DOHH2 (cell line): Measurements from ENCODE around the gene PNPO.

ENCODE experiments used
- H3F3A ChIP-seq: fragments of 200-600 bp; sonication (generic), shearing (Covaris generic); 2 replicates; pipeline ENCODE4 v1.6.0; 2016; ENCODE audit warnings: antibody characterized with exemption, mild to moderate bottlenecking; ENCODE audit not compliant: control insufficient read depth, insufficient read depth
- H3K27ac ChIP-seq: fragments of 200-600 bp; sonication (generic); 2 replicates; pipeline ENCODE4 v1.5.1; 2014; ENCODE audit warnings: low read depth, mild to moderate bottlenecking, low read length, moderate library complexity
- H3K27me3 ChIP-seq: fragments of 200-600 bp; sonication (generic); 2 replicates; pipeline ENCODE4 v1.6.1; 2014; ENCODE audit warnings: mild to moderate bottlenecking, low read length, mixed read lengths; ENCODE audit not compliant: control insufficient read depth
- H3K36me3 ChIP-seq: fragments of 200-600 bp; sonication (generic); 2 replicates; pipeline ENCODE4 v1.6.1; 2014; ENCODE audit warnings: mild to moderate bottlenecking, low read length, moderate library complexity, mixed read lengths; ENCODE audit not compliant: control insufficient read depth
- H3K4me1 ChIP-seq: fragments of 200-600 bp; sonication (generic); 2 replicates; pipeline ENCODE4 v1.6.1; 2014; ENCODE audit warnings: mild to moderate bottlenecking, low read length, mixed read lengths; ENCODE audit not compliant: control insufficient read depth
- H3K4me2 ChIP-seq: fragments of 200-600 bp; sonication (generic); 2 replicates; pipeline ENCODE4 v1.6.0; 2014; ENCODE audit warnings: mild to moderate bottlenecking, low read length, moderate library complexity
- H3K4me3 ChIP-seq: fragments of 200-600 bp; sonication (generic); 2 replicates; pipeline ENCODE4 v1.5.1; 2014; ENCODE audit warnings: mild to moderate bottlenecking, low read length, mixed read lengths
- H3K79me2 ChIP-seq: fragments of 200-600 bp; sonication (generic); 2 replicates; pipeline ENCODE4 v1.6.1; 2014; ENCODE audit warnings: mild to moderate bottlenecking, low read length, mixed read lengths; ENCODE audit not compliant: control insufficient read depth
- H3K9me2 ChIP-seq: fragments of 200-600 bp; sonication (generic); replicated peaks from 2 replicates; pipeline ENCODE4 v1.6.1; 2014; ENCODE audit warnings: mild to moderate bottlenecking, low read length, mixed read lengths; ENCODE audit not compliant: control insufficient read depth
- H3K9me3 ChIP-seq: fragments of 200-600 bp; sonication (generic); 2 replicates; pipeline ENCODE4 v1.6.1; 2014; ENCODE audit warnings: antibody characterized with exemption, low read length, mixed read lengths; ENCODE audit not compliant: control insufficient read depth, insufficient read depth
- H4K20me1 ChIP-seq: fragments of 200-600 bp; sonication (generic); 2 replicates; pipeline ENCODE4 v1.6.0; 2014; ENCODE audit warnings: low read depth, mild to moderate bottlenecking, antibody characterized with exemption, low read length, moderate library complexity; ENCODE audit not compliant: control insufficient read depth, insufficient read depth
- CTCF ChIP-seq: fragments of 200-600 bp; sonication (generic); IDR thresholded peaks from one replicate; pipeline ENCODE4 v1.5.1; 2014; ENCODE audit warnings: antibody characterized with exemption, mild to moderate bottlenecking, low read depth, low read length; ENCODE audit not compliant: poor library complexity, severe bottlenecking
- EZH2phosphoT487 ChIP-seq: fragments of 200-600 bp; sonication (generic); IDR thresholded peaks from 2 replicates; pipeline ENCODE4 v1.6.1; 2017; ENCODE audit warnings: borderline replicate concordance, mild to moderate bottlenecking, antibody characterized with exemption, low read length, moderate library complexity, mixed read lengths

The PNPO gene

GRCh38 chr17:47895856-47896671 is 45.3 kb upstream of the PNPO start, which contains the start of gene SP2:
TSS of gene SP2 (plus strand) at chr17:47896236. CDS start at chr17:47896287, 51 bp downstream.
- H3K79me2 ChIP-seq, result peaks cover 56% of the 10 kb centered on the region
- H3K4me3 ChIP-seq, result peak within 1 kb of the TSS; percentile 91
- H3K27ac ChIP-seq, result peak within 1 kb of the TSS; percentile 65

DNA sequence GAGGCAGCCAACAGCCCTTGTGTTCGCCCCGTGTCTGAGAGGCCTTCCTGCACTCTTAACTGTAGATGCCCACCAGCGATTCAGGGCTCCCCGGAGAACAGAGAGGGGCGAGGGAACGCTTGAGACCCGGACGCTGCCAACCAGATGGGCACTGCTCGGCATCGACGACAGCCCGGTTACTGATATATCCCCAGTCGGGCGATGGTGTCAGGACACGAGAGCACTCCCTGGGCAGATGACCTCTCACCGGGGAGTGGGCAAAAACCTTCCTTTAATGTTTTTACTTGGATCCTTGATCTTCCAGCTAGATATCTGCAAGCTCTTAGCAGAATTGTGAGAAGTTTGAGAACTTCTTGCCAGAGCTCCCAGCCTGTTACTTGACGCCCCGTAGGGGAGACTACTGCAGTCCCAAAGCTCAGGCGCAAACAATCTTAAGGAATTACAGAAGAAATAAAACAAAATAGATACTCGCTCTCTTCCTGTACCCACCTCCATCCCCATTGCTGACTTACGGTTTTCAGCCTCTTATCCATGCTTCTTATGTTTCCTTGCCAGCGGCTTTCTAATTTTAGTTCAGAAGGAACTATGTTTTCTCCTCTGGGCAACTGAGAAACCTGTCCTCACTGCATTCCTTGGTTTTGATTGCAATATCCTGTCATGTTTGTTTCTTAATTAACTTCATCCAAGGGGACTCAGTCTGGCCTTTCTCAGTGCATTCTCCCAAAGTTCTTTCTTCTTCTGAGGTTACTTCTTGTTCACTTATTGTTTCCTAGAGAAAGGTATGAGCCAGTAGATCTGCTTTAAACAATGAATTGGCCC is 44.5 kb upstream of the PNPO start:
- Histone ChIP-seq H4K20me1 (no peaks in the 10 kb centered on the region), H3K36me3 (peaks cover 42% of the 10 kb centered on the region), H3K27me3 (no peaks in the 10 kb centered on the region), H3K4me1 (peaks cover 31% of the 10 kb centered on the region), H3K27ac (peak overlapping the region; percentile 65), H3K9me2 (no peaks in the 10 kb centered on the region), H3K9me3 (no peaks in the 10 kb centered on the region), H3K79me2 (peaks cover 63% of the 10 kb centered on the region), H3K4me3 (peak overlapping the region; percentile 83), H3F3A (peaks cover 6% of the 10 kb centered on the region; the same call in 1 of the 2 replicates), H3K4me2 (peak overlapping the region; percentile 79)
- TF ChIP-seq CTCF (no peak), EZH2phosphoT487 (no peak)

More at GRCh38 chr17:47895856-47896671, 45.3 kb upstream of the PNPO start, which contains the start of gene SP2:
- Histone ChIP-seq H3K9me2 (no peaks in the 10 kb centered on the region), H3K27me3 (no peaks in the 10 kb centered on the region), H3K4me1 (peaks cover 31% of the 10 kb centered on the region), H3K4me2 (peak within 1 kb of the TSS; percentile 82), H3K9me3 (no peaks in the 10 kb centered on the region), H3K36me3 (peaks cover 38% of the 10 kb centered on the region), H3F3A (peaks cover 6% of the 10 kb centered on the region; the same call in 1 of the 2 replicates), H4K20me1 (no peaks in the 10 kb centered on the region)
- TF ChIP-seq EZH2phosphoT487 (no peak), CTCF (no peak)

DNA sequence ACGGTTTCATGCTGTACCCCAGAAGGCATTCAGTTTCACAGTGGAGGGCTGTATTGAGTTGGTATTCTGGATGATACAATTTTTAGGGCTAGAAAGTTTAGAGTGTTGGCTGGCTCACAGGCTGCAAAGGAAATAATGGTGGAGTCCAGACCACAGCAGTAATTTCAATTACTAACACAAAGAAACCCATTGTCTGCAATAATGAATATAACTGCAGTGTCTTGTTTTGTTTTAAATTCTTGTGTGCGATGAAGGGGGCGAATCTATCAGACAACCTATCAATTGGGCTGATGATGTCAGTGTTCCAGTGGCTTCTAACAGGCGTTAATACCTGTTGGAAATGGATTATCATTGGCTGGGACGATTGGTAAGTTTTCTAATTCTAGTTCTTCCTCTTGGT is 43.8 kb upstream of the PNPO start:
- peak overlapping the region; percentile 79 for H3K4me2 ChIP-seq
- H3K27me3 ChIP-seq, result no peaks in the 10 kb centered on the region
- H3K9me2 ChIP-seq, result no peaks in the 10 kb centered on the region
- peaks cover 6% of the 10 kb centered on the region; the same call in 1 of the 2 replicates for H3F3A ChIP-seq
- H4K20me1 ChIP-seq, result no peaks in the 10 kb centered on the region
- H3K79me2 ChIP-seq, result peaks cover 70% of the 10 kb centered on the region
- peak overlapping the region; percentile 83 for H3K4me3 ChIP-seq
- H3K27ac ChIP-seq, result no peak overlapping the region
- H3K36me3 ChIP-seq, result peaks cover 45% of the 10 kb centered on the region
- H3K9me3 ChIP-seq, result no peaks in the 10 kb centered on the region
- H3K4me1 ChIP-seq, result peaks cover 31% of the 10 kb centered on the region
- TF ChIP-seq EZH2phosphoT487, result no peak
- no peak for TF ChIP-seq CTCF
